SW 1271 (cell line): ENCODE data around the gene SSC5D.
A peak's percentile ranks its signal among the peaks of the same experiment; 100 is the strongest.

ENCODE experiments used
- DNase-seq, 2 experiments: peaks; one replicate each; lab custom pipeline; 2025; lab: John Stamatoyannopoulos, UW

Gene SSC5D

DNA sequence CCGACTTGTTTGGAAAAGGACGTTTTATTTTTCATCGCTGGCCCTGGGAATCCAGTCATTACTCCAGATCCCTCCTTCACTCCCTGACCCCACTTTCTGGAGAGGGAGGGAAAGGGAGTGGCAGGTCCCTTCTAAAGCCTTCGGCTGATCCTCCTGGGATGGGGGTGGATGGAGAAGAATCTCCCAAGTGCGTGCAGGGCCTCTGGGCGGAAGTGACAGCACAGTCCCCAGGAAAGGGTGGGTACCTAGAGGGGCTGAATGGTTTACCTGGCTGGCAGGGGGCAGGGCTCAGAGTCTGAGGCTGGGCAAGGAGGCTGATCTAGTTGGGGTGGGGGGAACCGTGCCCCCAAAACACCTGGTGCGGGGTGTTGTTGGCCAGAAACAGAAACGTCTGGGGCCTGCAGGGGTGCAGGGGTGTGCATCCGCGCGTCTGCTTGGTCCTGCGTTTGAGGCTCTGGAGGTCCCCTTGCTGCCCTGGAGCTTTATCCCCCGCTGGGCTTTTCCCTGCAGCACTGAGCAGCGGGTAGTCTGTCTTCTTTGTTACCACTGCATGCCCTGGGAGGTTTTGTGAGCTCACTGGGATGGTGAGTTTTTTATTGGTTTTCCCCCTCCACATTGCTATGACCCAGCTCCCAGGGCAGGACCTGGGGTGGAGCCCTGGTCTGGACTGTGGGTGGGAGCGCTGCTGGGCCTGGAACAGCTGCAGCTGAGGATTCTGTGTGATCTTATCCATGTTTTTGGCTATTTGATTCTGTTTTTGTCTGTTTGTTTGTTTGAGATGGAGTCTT is 14.8 kb upstream of the SSC5D start:
- DNase-seq: no peak

DNA sequence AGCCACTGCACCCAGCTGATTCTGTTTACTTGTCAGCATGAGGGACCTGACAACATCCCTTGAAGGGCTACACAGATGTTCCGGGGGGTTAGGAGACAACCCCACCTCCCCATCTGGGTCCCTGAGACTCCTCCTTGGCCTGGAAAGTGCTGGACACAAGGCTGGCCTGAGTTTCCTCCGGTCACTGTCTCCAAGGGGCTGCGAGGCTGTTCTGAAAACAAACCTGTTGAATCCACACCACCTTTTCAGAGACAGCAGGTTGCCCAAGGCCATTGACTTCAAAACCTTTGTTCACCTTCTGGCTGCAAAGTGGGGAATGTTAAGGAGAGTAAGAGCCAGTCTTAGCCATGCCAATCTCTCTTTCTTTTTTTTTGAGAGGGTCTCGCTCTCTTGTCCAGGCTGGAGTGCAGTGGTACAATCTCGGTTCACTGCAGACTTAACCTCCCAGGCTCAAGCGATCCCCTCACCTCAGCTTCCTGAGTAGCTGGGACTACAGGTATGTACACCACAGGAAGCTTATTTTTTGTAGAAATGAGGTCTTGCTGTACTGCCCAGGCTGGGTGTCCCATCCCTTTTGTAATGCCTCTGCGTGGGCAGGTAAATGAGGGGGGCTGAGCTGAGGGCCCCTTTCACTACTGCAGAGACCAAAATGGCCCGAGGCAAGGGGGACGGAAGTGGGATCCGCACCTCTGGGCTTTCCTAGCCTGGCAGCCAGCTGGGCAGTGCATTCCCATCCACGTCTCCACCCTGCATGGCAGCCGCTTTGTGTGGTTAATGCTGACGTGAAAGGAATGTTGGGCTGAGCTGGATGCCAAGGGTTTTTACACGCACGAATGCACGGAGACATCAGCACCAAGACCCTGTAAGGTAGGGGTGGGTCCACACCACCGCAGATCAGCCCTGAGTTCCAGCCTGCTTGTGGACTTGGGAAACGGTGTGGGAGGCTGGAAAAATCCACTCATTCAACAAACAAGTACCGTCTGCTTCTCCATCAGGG is 13.7 kb upstream of the SSC5D start:
- DNase-seq: no peak

DNA sequence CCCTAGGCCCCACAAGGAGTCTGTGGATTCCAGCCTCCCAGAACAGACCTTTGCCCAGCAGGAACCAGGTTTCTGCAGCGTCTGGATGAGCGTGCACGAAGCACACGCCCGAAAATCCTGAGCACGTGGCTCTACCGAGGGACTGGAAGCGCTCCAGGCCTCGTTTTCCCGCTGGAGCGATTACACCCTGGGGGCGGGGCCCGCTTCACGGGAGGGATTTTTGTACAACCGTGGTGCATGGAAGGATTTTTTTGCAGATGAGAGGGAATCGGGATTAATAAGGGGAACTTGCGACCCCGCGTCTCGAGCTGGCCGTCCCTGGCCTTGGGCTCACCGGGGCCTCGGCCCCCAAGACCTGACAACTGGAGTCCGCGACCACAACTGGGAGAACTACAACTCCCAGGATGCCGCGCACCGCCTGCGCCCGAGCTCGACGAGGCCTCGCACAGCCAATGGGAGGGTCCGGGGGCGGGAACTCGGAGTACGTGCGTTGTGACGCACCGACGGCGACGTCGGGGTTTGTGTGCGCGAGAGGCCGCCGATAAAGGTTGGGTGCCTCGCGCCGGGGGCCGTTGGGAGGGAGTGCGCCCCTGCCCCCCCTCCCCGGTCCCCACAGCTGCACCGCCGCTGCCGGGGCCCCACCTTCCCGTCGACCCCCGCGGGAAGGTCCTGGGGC is 12.0 kb upstream of the SSC5D start, which contains the start of gene ZNF628:
ZNF628 (plus strand) TSS at position 518 of the 676 bp plus-strand sequence. CDS start 3,294 bp downstream, outside the sequence.
- peak; percentile 79 to 89 for DNase-seq

DNA sequence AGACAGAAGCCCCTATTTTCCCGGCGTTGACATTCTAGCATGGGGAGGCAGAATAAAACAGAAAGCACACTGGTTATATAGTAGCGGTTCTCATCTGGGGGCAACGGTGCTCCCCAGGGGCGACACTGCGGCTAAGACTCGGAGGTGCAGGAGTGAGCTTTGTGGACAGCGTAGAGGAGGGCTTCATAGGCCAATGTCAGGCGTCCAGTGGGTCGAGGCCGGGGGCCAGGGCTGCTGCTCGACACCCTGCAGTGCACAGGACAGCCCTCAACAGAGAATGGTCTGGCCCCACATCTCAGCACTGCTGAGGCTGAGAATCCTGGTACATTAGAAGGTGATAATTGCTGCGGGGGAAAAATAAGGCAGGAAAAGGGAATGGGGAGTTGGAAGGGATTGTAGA is 10.3 kb upstream of the SSC5D start:
- DNase-seq: no peak

DNA sequence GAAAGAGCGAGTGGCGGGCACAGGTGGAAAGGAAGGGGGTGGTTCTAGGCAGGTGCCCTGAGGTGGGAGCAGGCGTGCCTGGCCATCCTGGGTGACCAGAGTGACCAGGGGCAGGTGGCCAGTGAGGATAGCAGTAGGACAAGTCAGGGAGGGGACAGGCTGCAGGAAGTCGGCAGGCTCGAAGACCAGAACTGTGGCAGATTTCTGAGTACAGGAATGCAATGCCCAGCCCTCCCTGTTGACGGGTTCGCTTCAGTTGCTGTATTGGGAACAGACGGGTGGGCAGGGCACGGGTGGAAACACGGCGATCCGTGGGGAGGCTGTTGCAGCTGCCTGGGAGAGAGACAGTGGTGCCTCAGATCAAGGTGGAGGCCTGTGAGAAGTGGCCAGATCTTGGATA is 9.9 kb upstream of the SSC5D start:
- no peak for DNase-seq

DNA sequence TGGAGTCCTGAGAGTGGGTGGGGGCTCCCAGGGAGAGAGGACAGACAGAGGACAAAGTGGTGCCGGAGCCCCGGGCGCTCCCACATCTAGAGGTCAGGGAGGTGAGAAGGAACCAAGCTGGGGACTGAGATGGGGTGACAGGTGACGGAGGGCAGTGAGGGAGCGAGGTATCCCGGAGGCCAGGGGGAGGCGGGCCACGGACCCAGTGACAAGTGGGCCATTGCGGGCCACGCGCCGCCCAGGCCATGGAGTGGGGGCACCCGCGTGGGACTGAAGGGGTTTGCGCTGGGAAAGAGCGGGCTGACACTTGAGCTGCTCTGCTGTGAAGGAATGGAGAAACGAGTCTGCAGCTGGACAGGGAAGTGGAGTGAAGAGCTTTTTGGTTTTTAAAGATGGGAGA is 9.2 kb upstream of the SSC5D start:
- no peak for DNase-seq

DNA sequence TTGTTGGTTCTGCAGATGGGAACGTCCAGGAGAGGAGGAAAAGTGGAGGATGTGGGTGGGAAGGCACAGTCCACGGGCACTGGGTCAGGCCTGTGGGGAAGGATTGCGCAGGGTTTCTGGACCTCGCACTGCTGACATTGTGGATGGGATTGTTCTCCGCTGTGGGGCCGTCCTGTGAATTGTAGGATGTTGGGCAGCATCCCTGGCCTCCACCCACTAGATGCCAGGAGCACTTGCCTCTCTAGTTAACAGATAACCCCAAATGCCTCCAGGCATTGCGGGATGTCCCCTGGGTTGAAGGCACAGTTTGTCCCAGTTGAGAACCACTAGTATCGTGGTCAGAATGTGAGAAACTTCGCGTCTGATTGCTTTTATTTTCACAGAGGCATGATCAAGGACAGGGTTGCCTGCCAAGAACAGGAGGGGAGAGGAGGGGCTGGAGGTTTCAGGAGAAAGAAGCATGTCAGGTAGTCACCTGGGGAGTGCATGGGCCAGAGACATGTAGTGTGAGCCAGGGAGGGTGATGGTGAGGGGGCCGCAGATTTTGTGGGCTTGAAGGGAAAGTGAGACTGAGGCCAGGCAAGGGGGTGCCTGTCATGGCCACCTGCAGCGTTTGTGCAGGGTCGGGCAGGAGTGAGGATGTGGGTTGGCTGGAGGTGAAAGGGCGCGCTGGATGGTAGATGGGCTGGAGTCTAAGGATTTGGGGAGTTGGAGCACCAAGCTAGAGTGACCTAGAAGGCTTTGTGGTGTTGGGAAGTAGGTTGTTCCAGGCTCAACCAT is 8.6 kb upstream of the SSC5D start:
- DNase-seq: no peak

DNA sequence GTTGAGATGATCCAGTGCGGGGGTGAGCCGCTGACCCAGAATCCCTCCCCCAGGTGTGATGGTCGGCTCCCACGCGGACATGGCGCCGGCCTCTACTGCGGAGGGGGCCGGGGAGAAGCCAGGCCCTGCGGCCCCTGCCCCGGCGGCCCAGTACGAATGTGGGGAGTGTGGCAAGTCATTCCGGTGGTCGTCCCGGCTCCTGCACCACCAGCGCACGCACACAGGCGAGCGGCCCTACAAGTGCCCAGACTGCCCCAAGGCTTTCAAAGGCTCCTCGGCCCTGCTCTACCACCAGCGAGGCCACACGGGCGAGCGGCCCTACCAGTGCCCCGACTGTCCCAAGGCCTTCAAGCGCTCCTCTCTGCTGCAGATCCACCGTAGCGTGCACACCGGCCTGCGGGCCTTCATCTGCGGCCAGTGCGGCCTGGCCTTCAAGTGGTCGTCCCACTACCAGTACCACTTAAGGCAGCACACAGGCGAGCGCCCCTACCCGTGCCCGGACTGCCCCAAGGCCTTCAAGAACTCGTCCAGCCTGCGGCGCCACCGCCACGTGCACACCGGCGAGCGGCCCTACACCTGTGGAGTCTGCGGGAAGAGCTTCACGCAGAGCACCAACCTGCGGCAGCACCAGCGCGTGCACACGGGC is 7.0 kb upstream of the SSC5D start:
- no peak for DNase-seq

DNA sequence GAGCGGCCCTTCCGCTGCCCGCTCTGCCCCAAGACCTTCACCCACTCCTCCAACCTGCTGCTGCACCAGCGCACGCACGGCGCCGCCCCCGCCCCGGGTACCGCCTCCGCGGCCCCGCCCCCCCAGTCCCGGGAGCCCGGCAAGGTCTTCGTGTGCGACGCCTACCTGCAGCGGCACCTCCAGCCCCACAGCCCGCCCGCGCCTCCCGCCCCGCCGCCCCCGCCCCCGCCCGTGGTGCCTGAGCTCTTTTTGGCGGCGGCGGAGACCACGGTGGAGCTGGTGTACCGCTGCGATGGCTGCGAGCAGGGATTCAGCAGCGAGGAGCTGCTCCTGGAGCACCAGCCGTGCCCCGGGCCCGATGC is 6.5 kb upstream of the SSC5D start:
- DNase-seq: no peak

DNA sequence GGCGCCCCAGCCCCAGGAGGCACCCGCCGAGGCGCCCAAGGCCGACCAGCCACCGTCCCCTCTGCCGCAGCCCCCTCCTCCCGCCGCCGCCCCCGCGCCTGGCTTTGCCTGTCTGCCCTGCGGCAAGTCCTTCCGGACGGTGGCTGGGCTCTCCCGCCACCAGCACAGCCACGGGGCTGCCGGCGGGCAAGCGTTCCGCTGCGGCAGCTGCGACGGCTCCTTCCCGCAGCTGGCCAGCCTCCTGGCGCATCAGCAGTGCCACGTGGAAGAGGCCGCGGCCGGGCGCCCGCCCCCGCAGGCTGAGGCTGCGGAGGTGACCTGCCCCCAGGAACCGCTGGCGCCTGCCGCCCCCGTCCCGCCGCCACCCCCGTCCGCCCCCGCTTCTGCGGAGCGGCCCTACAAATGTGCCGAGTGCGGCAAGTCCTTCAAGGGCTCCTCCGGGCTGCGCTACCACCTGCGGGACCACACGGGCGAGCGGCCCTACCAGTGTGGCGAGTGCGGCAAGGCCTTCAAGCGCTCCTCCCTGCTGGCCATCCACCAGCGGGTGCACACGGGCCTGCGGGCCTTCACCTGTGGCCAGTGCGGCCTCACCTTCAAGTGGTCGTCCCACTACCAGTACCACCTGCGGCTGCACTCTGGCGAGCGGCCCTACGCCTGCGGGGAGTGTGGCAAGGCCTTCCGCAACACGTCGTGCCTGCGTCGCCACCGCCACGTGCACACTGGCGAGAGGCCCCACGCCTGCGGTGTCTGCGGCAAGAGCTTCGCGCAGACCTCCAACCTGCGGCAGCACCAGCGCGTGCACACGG is 5.9 kb upstream of the SSC5D start:
- DNase-seq: no peak

DNA sequence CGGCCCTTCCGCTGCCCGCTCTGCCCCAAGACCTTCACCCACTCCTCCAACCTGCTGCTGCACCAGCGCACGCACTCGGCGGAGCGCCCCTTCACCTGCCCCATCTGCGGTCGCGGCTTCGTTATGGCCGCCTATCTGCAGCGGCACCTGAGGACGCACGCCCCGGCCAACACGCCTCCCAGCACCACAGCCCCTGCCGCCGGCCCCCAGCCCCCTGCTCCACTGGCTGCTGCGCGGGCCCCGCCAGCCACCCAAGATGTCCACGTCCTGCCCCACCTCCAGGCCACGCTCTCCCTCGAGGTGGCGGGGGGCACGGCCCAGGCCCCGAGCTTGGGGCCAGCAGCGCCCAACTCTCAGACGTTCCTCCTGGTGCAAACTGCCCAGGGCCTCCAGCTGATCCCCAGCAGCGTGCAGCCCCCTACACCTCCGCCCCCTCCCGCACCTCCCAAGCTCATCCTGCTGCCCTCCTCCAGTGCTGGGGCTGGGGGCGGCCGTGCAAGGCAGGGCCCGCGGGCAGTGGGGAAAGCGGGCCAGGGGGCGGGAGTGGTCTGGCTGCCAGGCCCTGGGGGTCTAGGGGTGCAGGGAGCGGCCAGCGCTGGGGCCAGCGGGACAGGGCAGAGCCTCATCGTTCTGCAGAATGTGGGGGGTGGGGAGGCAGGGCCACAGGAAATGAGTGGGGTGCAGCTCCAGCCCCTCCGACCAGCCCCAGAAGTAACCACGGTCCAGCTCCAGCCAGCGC is 5.1 kb upstream of the SSC5D start:
- DNase-seq: no peak

DNA sequence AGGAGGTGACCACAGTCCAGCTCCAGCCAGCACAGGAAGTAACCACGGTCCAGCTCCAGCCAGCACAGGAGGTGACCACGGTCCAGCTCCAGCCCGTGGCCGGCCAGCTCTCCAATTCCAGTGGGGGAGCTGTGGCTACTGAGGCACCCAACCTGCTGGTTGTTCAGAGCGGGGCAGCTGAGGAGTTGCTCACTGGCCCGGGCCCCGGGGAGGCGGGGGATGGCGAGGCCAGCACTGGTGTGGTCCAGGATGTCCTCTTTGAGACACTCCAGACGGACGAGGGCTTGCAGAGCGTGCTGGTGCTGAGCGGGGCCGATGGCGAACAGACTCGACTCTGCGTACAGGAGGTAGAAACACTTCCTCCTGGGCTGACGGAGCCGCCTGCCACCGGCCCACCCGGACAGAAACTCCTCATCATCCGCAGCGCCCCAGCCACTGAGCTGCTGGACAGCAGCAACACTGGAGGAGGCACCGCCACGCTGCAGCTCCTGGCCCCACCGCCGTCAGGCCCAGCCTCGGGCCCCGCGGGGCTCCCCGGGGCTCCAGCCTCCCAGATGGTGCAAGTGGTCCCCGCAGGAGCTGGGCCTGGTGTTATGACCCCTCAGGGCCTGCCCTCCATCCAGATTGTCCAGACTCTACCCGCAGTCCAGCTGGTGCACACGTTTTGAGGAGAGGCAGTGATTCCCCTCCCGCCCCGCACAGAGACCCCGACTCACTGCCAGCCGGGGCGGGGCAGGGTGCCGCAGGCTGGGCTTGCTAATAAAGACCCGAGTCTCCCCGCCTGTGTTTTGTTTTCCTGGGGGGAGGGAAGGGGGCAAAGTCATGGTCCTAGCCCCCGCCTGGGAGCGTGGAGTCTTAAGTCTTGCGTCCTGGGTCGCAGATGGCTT is 4.3 kb upstream of the SSC5D start:
- no peak for DNase-seq

DNA sequence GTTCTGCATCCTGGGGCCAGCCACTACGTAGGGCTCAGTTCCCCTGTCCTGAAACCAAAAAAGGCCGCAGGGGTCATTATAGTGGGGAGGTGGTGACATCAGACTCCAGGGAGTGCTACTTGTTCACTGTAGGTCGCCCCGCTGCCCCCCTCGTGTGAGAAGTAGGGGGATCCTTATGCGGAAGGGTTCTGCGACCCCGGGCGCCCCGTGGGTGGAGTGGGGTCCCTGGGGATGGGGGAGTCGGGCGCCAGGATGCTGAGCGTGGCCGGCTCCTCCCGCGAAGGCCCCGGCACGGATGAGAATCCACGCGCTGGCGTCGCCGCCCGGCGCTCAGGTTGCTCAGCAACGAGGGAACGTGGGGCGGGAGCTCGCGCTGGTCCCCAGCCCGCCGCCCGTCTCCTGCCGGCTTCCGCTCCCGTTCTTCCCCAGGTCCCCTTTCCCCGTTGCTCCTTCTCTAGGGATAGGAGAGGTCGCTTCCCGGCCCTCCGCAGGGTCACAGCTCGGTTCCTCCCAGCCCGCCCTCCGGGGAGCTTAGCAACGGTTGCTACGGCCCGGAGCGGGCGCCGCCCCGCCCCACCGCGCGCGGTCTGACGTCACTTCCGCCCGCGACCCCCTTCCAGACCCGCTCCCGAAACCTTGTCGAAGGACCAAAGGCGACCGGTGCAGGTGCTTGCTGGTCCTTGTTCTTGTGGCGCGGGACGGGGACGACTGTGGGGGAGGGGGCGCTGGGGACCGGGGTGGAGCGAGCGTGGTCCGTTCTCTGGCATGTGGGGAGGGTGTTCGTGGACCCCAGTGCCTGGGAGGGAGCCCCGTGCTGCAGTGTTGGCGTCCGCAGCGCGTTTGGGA is 3.4 kb upstream of the SSC5D start, which contains the start of gene NAT14:
NAT14 (plus strand) TSS at position 596 of the 846 bp plus-strand sequence. CDS start 521 bp downstream, outside the sequence.
- DNase-seq: peak; percentile 19 to 44

DNA sequence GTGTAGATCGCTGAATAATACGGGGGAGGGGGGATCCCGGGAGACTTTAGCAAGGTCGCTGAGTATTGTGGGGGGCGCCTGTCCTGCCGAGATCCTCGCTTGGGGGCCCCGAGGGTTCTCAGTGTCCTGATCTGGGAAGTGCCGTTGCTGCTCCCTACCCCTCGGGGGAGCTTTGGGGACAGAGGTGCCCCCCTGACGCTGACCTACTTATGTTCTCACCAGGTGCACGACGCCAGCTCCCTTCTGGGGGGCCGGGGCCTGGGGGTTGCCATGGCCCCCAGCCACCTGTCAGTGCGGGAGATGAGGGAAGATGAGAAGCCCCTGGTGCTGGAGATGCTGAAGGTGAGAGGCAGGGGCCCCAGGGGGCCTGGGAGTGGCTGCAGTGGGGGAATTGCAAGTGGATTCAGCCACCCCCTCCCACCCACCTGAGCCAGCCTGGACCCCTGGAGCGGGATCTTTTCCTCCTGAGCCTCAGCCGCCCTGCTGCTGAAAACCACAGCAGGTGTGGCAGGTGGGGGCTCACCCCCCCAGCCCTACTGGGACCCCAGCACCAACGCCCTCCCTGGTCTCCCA is 2.7 kb upstream of the SSC5D start:
- no peak for DNase-seq

DNA sequence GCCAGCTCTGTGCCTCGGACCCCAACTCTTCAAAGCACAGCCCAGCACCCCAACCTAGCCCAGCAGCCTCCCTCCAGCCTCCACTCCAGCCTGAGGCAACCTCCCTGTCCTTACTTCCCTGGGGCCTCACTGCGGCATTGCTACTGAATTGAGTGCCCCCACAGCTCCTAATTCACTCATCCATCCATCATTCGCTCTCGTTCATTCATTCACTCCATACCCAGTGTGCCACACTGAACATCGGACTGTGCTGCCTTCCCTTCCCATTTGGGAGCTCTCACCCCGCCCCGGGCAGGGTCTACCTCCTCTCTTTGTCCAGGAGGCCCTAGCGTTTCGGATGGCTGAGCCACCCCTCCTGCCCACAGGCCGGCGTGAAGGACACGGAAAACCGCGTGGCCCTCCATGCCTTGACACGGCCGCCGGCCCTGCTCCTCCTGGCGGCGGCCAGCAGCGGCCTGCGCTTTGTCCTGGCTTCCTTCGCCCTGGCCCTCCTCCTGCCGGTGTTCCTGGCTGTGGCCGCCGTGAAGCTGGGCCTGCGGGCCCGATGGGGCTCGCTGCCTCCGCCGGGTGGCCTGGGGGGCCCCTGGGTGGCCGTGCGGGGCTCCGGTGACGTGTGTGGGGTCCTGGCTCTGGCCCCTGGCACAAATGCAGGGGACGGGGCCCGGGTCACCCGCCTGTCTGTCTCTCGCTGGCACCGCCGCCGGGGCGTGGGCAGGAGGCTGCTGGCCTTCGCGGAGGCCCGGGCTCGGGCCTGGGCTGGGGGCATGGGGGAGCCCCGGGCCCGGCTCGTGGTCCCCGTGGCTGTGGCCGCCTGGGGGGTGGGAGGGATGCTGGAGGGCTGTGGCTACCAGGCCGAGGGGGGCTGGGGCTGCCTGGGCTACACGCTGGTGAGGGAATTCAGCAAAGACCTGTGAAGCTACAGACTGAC is 1.9 kb upstream of the SSC5D start:
- DNase-seq: no peak
